K562 (cell line): Measurements from ENCODE around the gene TDRKH. TPM values are rescaled to one million over a fixed set of nuclear protein-coding genes. Genes with fewer than 3 reads are reported as not detected.

Experiments used
- ADNP ChIP-seq: fragments of 200-800 bp; sonication (Bioruptor generic); IDR thresholded peaks from 2 replicates; pipeline ENCODE4 v1.6.1; 2016; ENCODE audit warnings: missing genetic modification characterization, missing compliant biosample characterization
- ATF6 ChIP-seq: sonication (generic); formaldehyde crosslinking; IDR thresholded peaks from 2 replicates; pipeline ENCODE4 v1.4.0; 2020; ENCODE audit warnings: mild to moderate bottlenecking, missing genetic modification reagents
- CHD2 ChIP-seq: IDR thresholded peaks from 2 replicates; pipeline ENCODE4 v1.6.1; 2011; ENCODE audit warnings: low read depth, low read length
- CREB1 ChIP-seq, 2 experiments: sonication (generic) in 1 of 2; formaldehyde crosslinking in 1 of 2; IDR thresholded peaks; 2 replicates each; pipeline versions ENCODE4 v1.6.1 to v1.8.0; 2012 to 2022; ENCODE audit warnings: inconsistent platforms in 1 of 2, mild to moderate bottlenecking in 1 of 2, missing genetic modification reagents in 1 of 2, moderate library complexity in 1 of 2
- E2F6 ChIP-seq, 2 experiments: IDR thresholded peaks; 2 replicates each; pipeline ENCODE4 v1.6.1; 2011; ENCODE audit warnings: borderline replicate concordance in 1 of 2, control low read depth in 1 of 2, low read depth in 1 of 2, low read length in 1 of 2, mild to moderate bottlenecking in 1 of 2, mixed read lengths in 1 of 2, moderate library complexity in 1 of 2; ENCODE audit not compliant: insufficient read depth in 1 of 2, insufficient read length in 1 of 2, poor library complexity in 1 of 2, severe bottlenecking in 1 of 2; ENCODE audit errors: extremely low read depth in 1 of 2
- FOSL1 ChIP-seq: fragments of 200-800 bp; sonication (Bioruptor generic); conservative IDR thresholded peaks from 2 replicates; pipeline ENCODE4 v1.6.1; 2016; ENCODE audit warnings: missing genetic modification characterization, missing compliant biosample characterization
- HMGN3 ChIP-seq: IDR thresholded peaks from 2 replicates; pipeline ENCODE4 v1.6.1; 2011; ENCODE audit warnings: borderline replicate concordance, low read depth, mild to moderate bottlenecking, mixed read lengths, low read length; ENCODE audit not compliant: insufficient read length; ENCODE audit errors: extremely low read depth
- JUN ChIP-seq, 2 experiments: sonication (generic) in 1 of 2; formaldehyde crosslinking in 1 of 2; IDR thresholded peaks; 2 replicates each; pipeline versions ENCODE4 v1.6.1 to v1.8.0; 2012 to 2022; ENCODE audit warnings: borderline replicate concordance in 2 of 2, mild to moderate bottlenecking in 2 of 2, improper control_type of control experiment in 1 of 2, low read depth in 1 of 2, low read length in 1 of 2, missing genetic modification reagents in 1 of 2
- KHSRP ChIP-seq: fragments of 450-650 bp; IDR thresholded peaks from 2 replicates; pipeline ENCODE4 v1.6.1; 2017
- MEF2A ChIP-seq: IDR thresholded peaks from 2 replicates; pipeline ENCODE4 v1.6.1; 2011; ENCODE audit warnings: low read depth, mild to moderate bottlenecking, low read length, moderate library complexity; ENCODE audit not compliant: control insufficient read depth
- MTA1 ChIP-seq: fragments of 450-650 bp; IDR thresholded peaks from 2 replicates; pipeline ENCODE4 v1.6.1; 2017; ENCODE audit warnings: borderline replicate concordance
- PHTF2 ChIP-seq: fragments of 250-450 bp; sonication (Bioruptor Pico); IDR thresholded peaks from 2 replicates; pipeline ENCODE4 v1.5.0; 2021; ENCODE audit warnings: mild to moderate bottlenecking
- PTRF ChIP-seq: fragments of 450-650 bp; IDR thresholded peaks from 2 replicates; pipeline ENCODE4 v1.6.1; 2016; ENCODE audit warnings: mild to moderate bottlenecking, missing genetic modification characterization, missing compliant biosample characterization
- SIN3B ChIP-seq: fragments of 450-650 bp; IDR thresholded peaks from 2 replicates; pipeline ENCODE4 v1.6.1; 2017; ENCODE audit warnings: low read depth, mild to moderate bottlenecking, moderate library complexity
- SMAD1 ChIP-seq: fragments of 150-350 bp; IDR thresholded peaks from 2 replicates; pipeline ENCODE4 v1.6.1; 2014; ENCODE audit warnings: low read length, low read depth; ENCODE audit not compliant: partially characterized antibody
- SMARCA5 ChIP-seq: fragments of 450-650 bp; IDR thresholded peaks from 2 replicates; pipeline ENCODE4 v1.6.1; 2016
- YY1 ChIP-seq, 3 experiments: IDR thresholded peaks; 2 replicates each; pipeline ENCODE4 v1.6.1; 2011; ENCODE audit warnings: low read length in 2 of 3, mild to moderate bottlenecking in 2 of 3, moderate library complexity in 2 of 3, borderline replicate concordance in 1 of 3, control low read depth in 1 of 3, low read depth in 1 of 3; ENCODE audit not compliant: insufficient read depth in 3 of 3, insufficient replicate concordance in 2 of 3, control insufficient read depth in 1 of 3, insufficient read length in 1 of 3; ENCODE audit errors: extremely low read depth in 1 of 3
- ZBTB12 ChIP-seq: fragments of 250-450 bp; sonication (Bioruptor Pico); IDR thresholded peaks from 2 replicates; pipeline ENCODE4 v1.4.0; 2020
- ZFP1 ChIP-seq: fragments of 450-650 bp; formaldehyde crosslinking; IDR thresholded peaks from 2 replicates; pipeline ENCODE4 v1.4.0; 2020; ENCODE audit warnings: mild to moderate bottlenecking, mixed read lengths
- ZNF253 ChIP-seq: fragments of 250-450 bp; sonication (Bioruptor Pico); conservative IDR thresholded peaks from 2 replicates; pipeline ENCODE4 v1.6.1; 2021; ENCODE audit warnings: mild to moderate bottlenecking
- ZNF41 ChIP-seq: fragments of 250-450 bp; sonication (Bioruptor Pico); conservative IDR thresholded peaks from 2 replicates; pipeline ENCODE4 v1.4.0; 2020; ENCODE audit warnings: mild to moderate bottlenecking
- ZNF707 ChIP-seq: fragments of 250-450 bp; sonication (Bioruptor Pico); conservative IDR thresholded peaks from 2 replicates; pipeline ENCODE4 v1.8.0; 2022; ENCODE audit warnings: inconsistent platforms, mild to moderate bottlenecking, moderate library complexity
- polyA plus RNA-seq, 8 experiments: library from polyadenylated mRNA; depleted of rRNA in 4 of 8; stranded (reverse) in 5 of 8; unstranded in 3 of 8; fragments of >200 nt; fragmentation: Nextera tagmentation in 2 of 8; fragmentation: Illumina TruSeq in 1 of 8; extraction: Ambion mirVana in 2 of 8; extraction: Trizol in 1 of 8; gene quantifications; 2 replicates each; pipeline versions ENCODE4 v1.2.1 to v1.2.3, GENCODE V29; 2011 to 2014; ENCODE audit warnings: inconsistent platforms in 1 of 8, missing spikeins in 1 of 8
- total RNA-seq, 7 experiments: library from RNA; depleted of rRNA in 6 of 7; stranded (reverse); fragments of >200 nt in 6 of 7; fragmentation: Illumina TruSeq in 2 of 7; extraction: Trizol in 2 of 7; gene quantifications; 2 replicates each; pipeline versions ENCODE4 v1.2.1 to v1.2.3, GENCODE V29; 2011 to 2021; ENCODE audit warnings: low replicate concordance in 1 of 7

TDRKH gene
- total and polyA plus RNA-seq, 9 of the 15 experiments (the other 6 are each of a cell fraction or from before 2014, with no cell fraction given) = 4.3 to 21.3 (median 8.4) TPM

- TF ChIP-seq E2F6 (IDR thresholded peaks at IDR 0.05; ENCODE audit: borderline replicate concordance in 1 of 2, extremely low read depth in 1 of 2, insufficient read depth in 1 of 2, insufficient read length in 1 of 2, low read depth in 1 of 2, low read length in 1 of 2, poor library complexity in 1 of 2, severe bottlenecking in 1 of 2) (peak; percentile 98 to 99), KHSRP (no peak), YY1 (IDR thresholded peaks at IDR 0.05; ENCODE audit: borderline replicate concordance in 1 of 3, control insufficient read depth in 1 of 3, extremely low read depth in 1 of 3, insufficient read depth in 3 of 3, insufficient read length in 1 of 3, insufficient replicate concordance in 2 of 3, low read depth in 1 of 3, low read length in 2 of 3) (peak in 2 of 3 experiments; percentile 51 to 67), JUN (IDR thresholded peaks at IDR 0.05; ENCODE audit: borderline replicate concordance, low read depth, low read length) (no peak), JUN (CRISPR knock-in tag; IDR thresholded peaks at IDR 0.05; ENCODE audit: borderline replicate concordance) (0 out of 2 replicates have a peak, but pooled peaks have one; percentile 80), SMAD1 (peak; percentile 98), ZFP1 (CRISPR knock-in tag) (no peak), SIN3B (no peak), SMARCA5 (no peak), CREB1 (IDR thresholded peaks at IDR 0.05) (0 out of 2 replicates have a peak, but pooled peaks have one; percentile 36), CREB1 (CRISPR knock-in tag; IDR thresholded peaks at IDR 0.05) (peak; percentile 57), ZNF41 (CRISPR knock-in tag) (no peak), ADNP (no peak), CHD2 (peak; percentile 90), FOSL1 (peak; percentile 41), PHTF2 (CRISPR knock-in tag) (no peak), MEF2A (no peak), ATF6 (CRISPR knock-in tag) (no peak), HMGN3 (peak; percentile 59), MTA1 (no peak), ZNF253 (CRISPR knock-in tag) (no peak), ZBTB12 (CRISPR knock-in tag) (peak; percentile 32; the same call in 1 of the 2 replicates), PTRF (tag) (no peak), ZNF707 (no peak)
These were observed at the start of gene TDRKH (continued) for GRCh38 chr1:151790071-151790939.
